SU-DHL-6 (cell line): Measurements from ENCODE around the gene FGFRL1.

ENCODE experiments used
- H2AFZ ChIP-seq: fragments of 200-600 bp; sonication (generic); 2 replicates; pipeline ENCODE4 v1.6.1; 2014; ENCODE audit warnings: low read depth, mild to moderate bottlenecking, moderate library complexity, mixed read lengths, antibody characterized with exemption, low read length; ENCODE audit not compliant: severe bottlenecking
- H3F3A ChIP-seq: fragments of 200-600 bp; shearing (Covaris generic); 2 replicates; pipeline ENCODE4 v1.6.0; 2016; ENCODE audit warnings: antibody characterized with exemption, mild to moderate bottlenecking; ENCODE audit not compliant: insufficient read depth
- H3K27ac ChIP-seq: fragments of 200-600 bp; sonication (generic); 2 replicates; pipeline ENCODE4 v1.5.1; 2016; ENCODE audit warnings: low read depth, mild to moderate bottlenecking, low read length, moderate library complexity, mixed read lengths
- H3K27me3 ChIP-seq: fragments of 200-600 bp; sonication (generic), shearing (Covaris generic); 2 replicates; pipeline ENCODE4 v1.6.0; 2014; ENCODE audit warnings: mild to moderate bottlenecking, low read length
- H3K36me3 ChIP-seq: fragments of 200-600 bp; sonication (generic); 2 replicates; pipeline ENCODE4 v1.6.1; 2014; ENCODE audit warnings: mild to moderate bottlenecking, low read length, mixed read lengths
- H3K4me2 ChIP-seq: fragments of 300-600, 200-600 bp; shearing (Covaris generic), sonication (generic); 2 replicates; pipeline ENCODE4 v1.6.0; 2014; ENCODE audit warnings: low read length, low read depth, mild to moderate bottlenecking; ENCODE audit not compliant: poor library complexity, severe bottlenecking
- H3K4me3 ChIP-seq: fragments of 200-600 bp; sonication (generic); 2 replicates; pipeline ENCODE4 v1.5.1; 2014; ENCODE audit warnings: antibody characterized with exemption, low read length, mild to moderate bottlenecking, mixed read lengths; ENCODE audit not compliant: insufficient read depth, poor library complexity, severe bottlenecking
- H3K79me2 ChIP-seq: fragments of 200-600 bp; sonication (generic); 2 replicates; pipeline ENCODE4 v1.6.1; 2014; ENCODE audit warnings: mild to moderate bottlenecking, low read length, moderate library complexity; ENCODE audit not compliant: insufficient read depth
- H3K9ac ChIP-seq: fragments of 200-600 bp; sonication (generic); 2 replicates; pipeline ENCODE4 v1.7.0; 2014; ENCODE audit warnings: mild to moderate bottlenecking, low read length
- H3K9me2 ChIP-seq: fragments of 200-600 bp; sonication (generic); replicated peaks from 2 replicates; pipeline ENCODE4 v1.6.1; 2014; ENCODE audit warnings: low read length; ENCODE audit not compliant: insufficient read depth
- H3K9me3 ChIP-seq: fragments of 200-600 bp; sonication (generic); 2 replicates; pipeline ENCODE4 v1.6.1; 2014; ENCODE audit warnings: low read length, mixed read lengths; ENCODE audit not compliant: insufficient read depth
- H4K20me1 ChIP-seq: fragments of 200-600 bp; sonication (generic); 2 replicates; pipeline ENCODE4 v1.6.1; 2014; ENCODE audit warnings: low read depth, mild to moderate bottlenecking, antibody characterized with exemption, low read length, moderate library complexity, mixed read lengths
- CTCF ChIP-seq: fragments of 200-600 bp; sonication (generic); IDR thresholded peaks from one replicate; pipeline ENCODE4 v1.5.1; 2017; ENCODE audit warnings: antibody characterized with exemption, mild to moderate bottlenecking, low read length, moderate library complexity; ENCODE audit not compliant: insufficient read depth, poor library complexity, severe bottlenecking
- EZH2phosphoT487 ChIP-seq: fragments of 200-600 bp; sonication (generic), shearing (Covaris generic); conservative IDR thresholded peaks from 2 replicates; pipeline ENCODE4 v1.6.1; 2018; ENCODE audit warnings: mild to moderate bottlenecking, antibody characterized with exemption, low read length, moderate library complexity, mixed read lengths

FGFRL1 gene

GRCh38 chr4:991451-992296 is 19.8 kb upstream of the FGFRL1 start:
- H2AFZ ChIP-seq = no peak overlapping the region
- H3K9ac ChIP-seq = no peak overlapping the region
- H3K4me3 ChIP-seq = no peak overlapping the region
- TF ChIP-seq CTCF (no peak), EZH2phosphoT487 (no peak)
- H3K79me2 ChIP-seq = no peaks in the 10 kb centered on the region
- no peaks in the 10 kb centered on the region for H3K9me2 ChIP-seq
- H3K9me3 ChIP-seq = no peaks in the 10 kb centered on the region
- no peaks in the 10 kb centered on the region for H3K36me3 ChIP-seq
- no peaks in the 10 kb centered on the region for H4K20me1 ChIP-seq
- no peaks in the 10 kb centered on the region for H3F3A ChIP-seq
- no peaks in the 10 kb centered on the region for H3K27me3 ChIP-seq
- no peak overlapping the region for H3K27ac ChIP-seq
- no peak overlapping the region for H3K4me2 ChIP-seq

GRCh38 chr4:992297-993110 is 18.9 kb upstream of the FGFRL1 start:
- no peaks in the 10 kb centered on the region for H3F3A ChIP-seq
- H3K4me3 ChIP-seq = no peak overlapping the region
- H3K79me2 ChIP-seq = no peaks in the 10 kb centered on the region
- no peaks in the 10 kb centered on the region for H3K36me3 ChIP-seq
- no peaks in the 10 kb centered on the region for H4K20me1 ChIP-seq
- TF ChIP-seq CTCF (no peak), EZH2phosphoT487 (no peak)
- no peaks in the 10 kb centered on the region for H3K9me2 ChIP-seq
- H3K9me3 ChIP-seq = no peaks in the 10 kb centered on the region
- no peak overlapping the region for H3K27ac ChIP-seq
- H3K27me3 ChIP-seq = no peaks in the 10 kb centered on the region
- H3K9ac ChIP-seq = no peak overlapping the region
- H3K4me2 ChIP-seq = no peak overlapping the region
- no peak overlapping the region for H2AFZ ChIP-seq

- Histone ChIP-seq H3K9ac (no peak within 1 kb of the TSS), H2AFZ (no peak within 1 kb of the TSS), H3K79me2 (no peaks in the 10 kb centered on the region), H3K36me3 (no peaks in the 10 kb centered on the region), H3K9me3 (no peaks in the 10 kb centered on the region), H3K27ac (no peak within 1 kb of the TSS), H3K4me3 (no peak within 1 kb of the TSS), H4K20me1 (no peaks in the 10 kb centered on the region), H3K27me3 (no peaks in the 10 kb centered on the region), H3K9me2 (no peaks in the 10 kb centered on the region), H3K4me2 (no peak within 1 kb of the TSS), H3F3A (no peaks in the 10 kb centered on the region)
- TF ChIP-seq CTCF (no peak), EZH2phosphoT487 (no peak)
These were observed 18.1 kb upstream of the FGFRL1 start, which contains the start of gene SLC26A1 for GRCh38 chr4:993111-994029. SLC26A1 (minus strand) TSS chr4:993404; CDS start chr4:991703, 1,701 bp downstream.
